Activated CD8-positive, alpha-beta memory T cell treated with anti-CD3 and anti-CD28 coated beads, Interleukin-2, amount 10 ng/mL, durations not matched to agents 7 days and 5 days (primary cell): ENCODE results near the gene ARSB. TPM values are rescaled to one million over a fixed set of nuclear protein-coding genes. Genes with fewer than 3 reads are reported as not detected.
"Not testable (repeated sequence)": the region's sequence is repeated elsewhere in the genome, so short reads cannot be mapped to it uniquely, and the experiment has no call there.

Experiments used
- ATAC-seq: fragments of 150-1000 bp; cut with Tn5 transposase; one replicate; pipeline ENCODE4 v1.10.0; 2021; ENCODE audit warnings: moderate library complexity
- CTCF ChIA-PET: fragments of 350-600 bp; sonication (Branson Sonifier 250); formaldehyde crosslinking; loops from one replicate; lab custom pipeline; 2021; ENCODE audit warnings: antibody characterized with exemption; lab: Charles Lee
- DNase-seq: peaks from one replicate; pipeline ENCODE4 v3.0.0-alpha.2; 2020
- H3K27ac Mint-ChIP-seq: one replicate; pipeline ENCODE4 v1.8.0; 2021; ENCODE audit warnings: mild to moderate bottlenecking, mixed read lengths
- H3K27me3 Mint-ChIP-seq: one replicate; pipeline ENCODE4 v1.8.0; 2021; ENCODE audit warnings: mixed read lengths
- H3K36me3 Mint-ChIP-seq: one replicate; pipeline ENCODE4 v1.8.0; 2021; ENCODE audit warnings: mild to moderate bottlenecking, mixed read lengths
- H3K4me1 Mint-ChIP-seq: one replicate; pipeline ENCODE4 v1.8.0; 2021; ENCODE audit warnings: mixed read lengths
- H3K4me3 Mint-ChIP-seq: one replicate; pipeline ENCODE4 v1.8.0; 2021; ENCODE audit warnings: mild to moderate bottlenecking, moderate library complexity, mixed read lengths
- H3K9me3 Mint-ChIP-seq: one replicate; pipeline ENCODE4 v1.8.0; 2022; ENCODE audit warnings: low read depth, mixed read lengths
- total RNA-seq, 2 experiments: library from RNA; stranded (reverse); gene quantifications; one replicate each; pipeline ENCODE4 v1.2.3, GENCODE V29; 2021

Gene ARSB
- total RNA-seq, 2 experiments from 2014 or later, result 12.3 to 13.0 TPM

DNA sequence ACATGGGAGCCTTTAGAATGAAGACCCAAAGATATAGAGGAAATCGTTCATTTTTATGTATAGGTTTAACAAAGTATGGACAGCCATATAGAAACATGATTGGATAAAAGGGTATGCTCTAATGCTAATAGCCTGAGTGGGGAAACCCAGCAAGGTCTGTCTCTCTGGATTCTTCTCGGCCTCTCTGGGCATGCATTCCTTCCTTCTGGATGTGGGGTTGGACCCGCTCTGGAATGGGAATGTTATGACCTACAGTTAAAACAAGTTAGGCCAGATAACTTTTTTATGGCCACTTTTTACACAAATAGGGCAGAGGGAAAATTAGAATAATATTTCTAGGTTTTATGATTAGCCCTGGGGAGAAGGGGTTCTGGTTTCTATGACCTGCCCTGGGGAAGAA is 103.2 kb downstream of the ARSB start:
- Mint-ChIP-seq H3K27me3 (peaks cover 3% of the 10 kb centered on the region), H3K4me1 (no peaks in the 10 kb centered on the region), H3K27ac (no peak overlapping the region), H3K9me3 (no peaks in the 10 kb centered on the region), H3K36me3 (peaks cover 3% of the 10 kb centered on the region), H3K4me3 (no peak overlapping the region)
- ATAC-seq, result no peak
- no peak for DNase-seq
- CTCF ChIA-PET, result interaction anchor here (0.7 to 1.4 kb wide), 2 partner anchors 218 to 252 kb away, joined by 3 read pairs; no protein-coding TSS in a partner anchor

DNA sequence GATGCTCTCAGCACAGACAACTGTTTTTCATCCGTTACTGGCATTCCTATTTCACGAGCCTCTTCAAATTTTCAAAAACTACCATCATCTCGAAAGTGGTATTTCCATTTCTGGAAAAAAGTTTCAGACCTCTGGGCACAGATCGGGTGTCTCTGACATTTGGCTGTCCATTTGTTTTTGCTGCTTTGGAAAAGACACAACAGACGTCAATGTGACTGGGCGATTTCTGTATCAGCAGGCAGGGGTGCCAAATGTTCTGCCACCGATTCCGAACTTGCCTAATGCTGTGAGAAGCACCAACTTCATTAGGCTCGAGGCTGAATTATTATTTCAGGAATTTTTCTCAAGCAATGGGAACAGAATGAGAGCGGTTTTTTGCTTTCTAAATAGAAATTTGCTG is 105.6 kb downstream of the ARSB start:
- no peak overlapping the region for H3K27ac Mint-ChIP-seq
- no peaks in the 10 kb centered on the region for H3K9me3 Mint-ChIP-seq
- H3K4me1 Mint-ChIP-seq, result no peaks in the 10 kb centered on the region
- CTCF ChIA-PET, result no interaction called here
- peaks cover 2% of the 10 kb centered on the region for H3K36me3 Mint-ChIP-seq
- DNase-seq (no peak), ATAC-seq (no peak)
- no peaks in the 10 kb centered on the region for H3K27me3 Mint-ChIP-seq
- no peak overlapping the region for H3K4me3 Mint-ChIP-seq

DNA sequence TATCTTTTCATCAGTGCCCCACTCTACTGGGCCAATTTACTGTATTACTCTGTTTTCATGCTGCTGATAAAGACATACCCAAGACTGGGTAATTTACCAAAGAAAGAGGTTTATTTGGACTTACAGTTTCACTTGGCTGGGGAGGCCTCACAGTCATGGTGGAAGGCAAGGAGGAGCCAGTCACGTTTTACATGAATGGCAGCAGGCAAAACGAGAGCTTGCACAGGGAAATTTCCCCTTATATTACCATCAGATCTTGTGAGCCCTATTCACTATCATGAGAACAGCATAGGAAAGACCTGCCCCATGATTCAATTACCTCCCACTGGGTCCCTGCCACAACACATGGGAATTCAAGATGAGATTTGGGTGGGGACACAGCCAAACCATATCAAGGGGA is 119.0 kb downstream of the ARSB start:
- not testable (repeated sequence) for H3K27ac Mint-ChIP-seq

DNA sequence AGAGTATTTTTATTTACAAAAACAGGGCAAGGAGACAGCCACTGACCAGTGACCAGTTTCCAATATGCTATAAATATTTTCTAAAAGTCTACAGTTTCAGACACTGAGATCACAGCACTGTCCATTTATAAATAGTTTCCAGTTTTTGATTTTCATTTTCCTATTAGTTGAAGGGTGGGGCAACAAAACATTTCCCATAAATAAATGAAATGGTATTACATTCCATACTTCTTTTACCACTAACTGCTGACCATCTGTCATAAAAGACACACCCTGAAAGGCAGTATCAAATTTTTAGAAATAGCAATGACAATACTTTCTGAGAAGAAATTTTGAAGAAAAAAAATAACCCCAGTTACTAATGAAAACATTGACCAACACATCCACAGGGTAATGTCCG is 126.7 kb downstream of the ARSB start:
- no peaks in the 10 kb centered on the region for H3K27me3 Mint-ChIP-seq
- H3K9me3 Mint-ChIP-seq, result peaks cover 14% of the 10 kb centered on the region
- DNase-seq, result no peak
- no peaks in the 10 kb centered on the region for H3K4me1 Mint-ChIP-seq
- no peak overlapping the region for H3K4me3 Mint-ChIP-seq
- no peak overlapping the region for H3K27ac Mint-ChIP-seq
- ATAC-seq, result no peak
- CTCF ChIA-PET, result no interaction called here
- peaks cover 27% of the 10 kb centered on the region for H3K36me3 Mint-ChIP-seq

More for the DNA sequence above, 119.0 kb downstream of the ARSB start:
- H3K36me3 Mint-ChIP-seq, result peaks cover 22% of the 10 kb centered on the region
- H3K4me3 Mint-ChIP-seq, H3K27me3 Mint-ChIP-seq, H3K9me3 Mint-ChIP-seq, ATAC-seq, H3K4me1 Mint-ChIP-seq, CTCF ChIA-PET, DNase-seq: not testable (repeated sequence)

DNA sequence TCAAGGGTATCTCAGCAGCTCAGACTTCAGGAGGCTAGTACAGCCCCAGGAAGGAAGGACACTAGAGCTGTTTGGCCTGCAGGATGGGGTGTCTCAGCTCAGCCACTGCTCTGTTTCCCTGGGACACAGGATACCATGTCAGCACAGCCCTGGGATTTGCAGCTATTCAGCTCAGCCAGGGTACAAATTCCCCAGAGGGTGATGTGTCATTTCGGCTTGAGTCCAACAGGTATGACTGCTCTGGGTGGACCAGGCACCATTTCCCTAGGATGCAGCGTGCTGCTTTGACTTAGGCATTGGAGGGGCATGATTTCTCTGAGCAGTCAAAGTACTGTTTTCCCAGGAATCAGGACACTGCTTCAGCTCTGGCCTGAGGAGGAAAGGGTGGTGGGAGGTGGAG is 130.1 kb downstream of the ARSB start:
- Mint-ChIP-seq H3K27ac (no peak overlapping the region), H3K4me3 (no peak overlapping the region)
- no peak for ATAC-seq

DNA sequence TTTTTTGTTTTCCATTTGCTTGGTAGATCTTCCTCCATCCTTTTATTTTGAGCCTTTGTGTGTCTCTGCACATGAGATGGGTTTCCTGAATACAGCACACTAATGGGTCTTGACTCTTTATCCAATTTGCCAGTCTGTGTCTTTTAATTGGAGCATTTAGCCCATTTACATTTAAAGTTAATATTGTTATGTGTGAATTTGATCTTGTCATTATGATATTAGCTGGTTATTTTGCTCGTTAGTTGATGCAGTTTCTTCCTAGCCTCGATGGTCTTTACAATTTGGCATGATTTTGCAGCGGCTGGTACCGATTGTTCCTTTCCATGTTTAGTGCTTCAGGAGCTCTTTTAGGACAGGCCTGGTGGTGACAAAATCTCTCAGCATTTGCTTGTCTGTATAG is 133.2 kb downstream of the ARSB start:
- H3K4me3 Mint-ChIP-seq, DNase-seq, H3K27ac Mint-ChIP-seq, CTCF ChIA-PET, H3K4me1 Mint-ChIP-seq, H3K27me3 Mint-ChIP-seq, ATAC-seq: not testable (repeated sequence)
- peaks cover 17% of the 10 kb centered on the region for H3K36me3 Mint-ChIP-seq
- H3K9me3 Mint-ChIP-seq, result peaks cover 11% of the 10 kb centered on the region

More for the DNA sequence above, 130.1 kb downstream of the ARSB start:
- CTCF ChIA-PET, result no interaction called here
- no peaks in the 10 kb centered on the region for H3K27me3 Mint-ChIP-seq
- no peaks in the 10 kb centered on the region for H3K4me1 Mint-ChIP-seq
- DNase-seq, result no peak
- H3K36me3 Mint-ChIP-seq, result peaks cover 24% of the 10 kb centered on the region
- H3K9me3 Mint-ChIP-seq, result peaks cover 14% of the 10 kb centered on the region

DNA sequence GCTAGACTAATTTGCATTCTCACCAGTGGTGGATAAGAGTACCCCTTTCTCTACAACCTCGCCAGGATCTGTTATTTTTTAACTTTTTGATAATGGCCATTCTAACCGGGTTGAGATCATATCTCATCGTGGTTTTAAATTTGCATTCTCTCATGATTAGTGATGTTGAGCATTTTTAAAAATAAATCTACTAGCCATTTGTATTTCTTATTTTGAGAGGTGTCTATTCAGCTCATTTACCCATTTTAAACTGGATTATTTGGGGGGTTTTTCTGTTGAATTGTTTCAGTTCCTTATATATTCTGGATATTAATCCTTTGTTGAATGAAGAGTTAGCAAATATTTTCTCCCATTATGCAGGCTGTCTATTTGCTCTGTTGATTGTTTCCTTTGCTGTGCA is 139.6 kb downstream of the ARSB start:
- H3K27ac Mint-ChIP-seq, result no peak overlapping the region

DNA sequence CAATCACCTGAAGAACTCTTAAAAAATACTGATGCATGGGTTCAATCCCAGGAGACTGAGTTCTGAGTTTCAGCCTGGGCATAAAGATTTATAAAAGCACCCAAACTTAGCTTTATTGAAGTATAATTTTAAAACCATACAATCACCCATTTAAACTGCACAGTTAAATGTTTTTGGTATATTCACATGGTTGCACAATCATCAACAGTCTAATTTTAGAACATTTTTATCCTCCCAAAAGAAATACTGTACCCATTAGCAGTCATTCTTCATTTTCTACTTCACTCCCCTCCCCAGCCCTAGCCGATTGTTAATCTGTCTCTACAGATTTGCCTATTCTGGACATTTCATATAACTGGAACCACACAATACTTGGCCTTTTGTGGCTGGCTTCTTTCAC is 141.7 kb downstream of the ARSB start:
- no peak for DNase-seq
- Mint-ChIP-seq H3K4me1 (no peaks in the 10 kb centered on the region), H3K9me3 (no peaks in the 10 kb centered on the region), H3K27ac (no peak overlapping the region), H3K36me3 (peaks cover 1% of the 10 kb centered on the region), H3K4me3 (no peak overlapping the region), H3K27me3 (no peaks in the 10 kb centered on the region)
- CTCF ChIA-PET, result no interaction called here
- no peak for ATAC-seq

More for the DNA sequence above, 139.6 kb downstream of the ARSB start:
- Mint-ChIP-seq H3K9me3 (no peaks in the 10 kb centered on the region), H3K4me3 (no peak overlapping the region), H3K4me1 (no peaks in the 10 kb centered on the region), H3K36me3 (peaks cover 1% of the 10 kb centered on the region), H3K27me3 (no peaks in the 10 kb centered on the region)
- CTCF ChIA-PET, result no interaction called here
- DNase-seq (no peak), ATAC-seq (no peak)

DNA sequence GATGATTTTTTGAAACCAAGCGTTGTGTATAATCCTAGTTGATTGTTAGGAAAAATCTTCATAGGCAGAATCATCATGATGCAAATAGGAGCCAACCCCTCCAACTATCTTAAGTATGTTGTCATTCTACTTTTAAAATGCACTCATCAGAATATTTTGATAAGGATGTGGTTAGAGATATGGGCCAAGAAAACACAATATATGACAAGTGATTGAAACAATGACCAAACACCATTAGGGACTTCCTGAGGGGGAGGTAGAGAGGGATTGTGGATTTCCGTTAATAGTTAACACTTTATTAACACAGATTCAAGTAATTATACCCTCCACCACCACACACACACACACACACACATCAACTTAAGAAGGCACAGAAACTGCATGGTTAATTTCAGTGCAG is 143.3 kb downstream of the ARSB start:
- ATAC-seq (no peak), DNase-seq (no peak)
- Mint-ChIP-seq H3K27ac (no peak overlapping the region), H3K27me3 (no peaks in the 10 kb centered on the region), H3K4me1 (no peaks in the 10 kb centered on the region), H3K4me3 (no peak overlapping the region), H3K36me3 (peaks cover 5% of the 10 kb centered on the region), H3K9me3 (no peaks in the 10 kb centered on the region)
- CTCF ChIA-PET, result no interaction called here

DNA sequence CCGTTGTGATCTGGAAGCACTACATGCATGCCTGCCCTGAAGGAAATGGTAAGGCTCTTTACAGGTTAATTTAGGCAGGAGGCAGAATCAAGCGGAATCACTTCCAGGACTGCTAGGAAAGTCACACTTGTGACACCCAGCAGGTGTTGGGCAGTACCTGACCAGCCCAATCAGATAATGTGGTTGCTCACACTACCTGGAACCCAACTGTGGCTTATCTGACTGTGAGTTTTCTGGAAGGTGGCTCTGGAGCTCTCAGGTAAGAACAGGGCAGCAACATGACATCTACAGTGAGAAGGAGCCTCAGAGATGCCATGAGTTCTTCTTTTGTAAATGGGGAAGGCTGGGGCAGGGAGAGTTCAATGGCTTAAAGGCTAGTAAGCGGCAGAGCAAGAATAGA is 146.4 kb downstream of the ARSB start:
- Mint-ChIP-seq H3K36me3 (peaks cover 4% of the 10 kb centered on the region), H3K4me1 (no peaks in the 10 kb centered on the region), H3K27ac (no peak overlapping the region), H3K27me3 (no peaks in the 10 kb centered on the region), H3K9me3 (no peaks in the 10 kb centered on the region), H3K4me3 (no peak overlapping the region)
- DNase-seq (no peak), ATAC-seq (no peak)
- CTCF ChIA-PET, result no interaction called here

DNA sequence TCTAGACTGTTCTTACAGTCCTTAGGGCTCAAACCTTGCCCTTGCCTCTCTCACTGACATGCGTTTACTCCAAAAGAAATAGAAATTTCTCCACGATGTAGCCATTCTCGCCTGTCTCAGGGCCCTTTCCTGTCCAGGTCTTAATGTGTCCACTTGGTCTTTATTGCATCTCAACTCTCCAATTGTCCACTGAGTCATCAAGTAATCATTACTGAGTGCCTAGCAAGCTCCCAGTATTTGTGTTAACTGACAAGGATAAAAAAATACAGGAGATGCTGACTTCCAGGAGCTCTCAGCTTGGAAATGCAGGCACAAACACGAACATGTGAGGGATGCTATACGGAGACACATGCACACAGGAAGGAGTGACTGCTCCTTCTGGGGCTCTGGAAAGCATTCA is 147.3 kb downstream of the ARSB start:
- no peak for DNase-seq
- H3K4me1 Mint-ChIP-seq, result no peaks in the 10 kb centered on the region
- CTCF ChIA-PET, result no interaction called here
- H3K9me3 Mint-ChIP-seq, result no peaks in the 10 kb centered on the region
- peaks cover 4% of the 10 kb centered on the region for H3K36me3 Mint-ChIP-seq
- H3K4me3 Mint-ChIP-seq, result no peak overlapping the region
- no peaks in the 10 kb centered on the region for H3K27me3 Mint-ChIP-seq
- no peak overlapping the region for H3K27ac Mint-ChIP-seq
- ATAC-seq, result no peak

DNA sequence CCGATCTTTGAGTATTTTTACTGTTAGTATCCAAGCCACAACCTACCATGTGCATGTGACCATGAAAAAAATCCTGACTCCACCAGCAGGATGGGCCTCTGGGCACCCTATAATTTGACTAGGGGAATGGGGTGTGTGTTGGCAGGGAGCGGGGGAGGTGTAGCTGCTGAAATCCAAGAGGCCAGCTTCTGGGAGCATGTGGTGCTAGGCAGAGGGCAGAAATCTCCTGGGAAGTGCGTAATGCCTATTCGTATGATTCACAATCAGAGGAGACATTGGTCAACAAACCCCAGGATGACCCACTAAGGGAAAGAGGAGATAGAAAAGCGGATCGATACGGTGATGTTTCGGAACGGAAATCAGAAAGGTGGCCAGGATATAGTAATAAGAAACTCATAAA is 149.9 kb downstream of the ARSB start:
- CTCF ChIA-PET, result no interaction called here
- DNase-seq (no peak), ATAC-seq (no peak)
- Mint-ChIP-seq H3K36me3 (peaks cover 4% of the 10 kb centered on the region), H3K4me1 (no peaks in the 10 kb centered on the region), H3K27ac (no peak overlapping the region), H3K9me3 (no peaks in the 10 kb centered on the region), H3K4me3 (no peak overlapping the region), H3K27me3 (no peaks in the 10 kb centered on the region)

DNA sequence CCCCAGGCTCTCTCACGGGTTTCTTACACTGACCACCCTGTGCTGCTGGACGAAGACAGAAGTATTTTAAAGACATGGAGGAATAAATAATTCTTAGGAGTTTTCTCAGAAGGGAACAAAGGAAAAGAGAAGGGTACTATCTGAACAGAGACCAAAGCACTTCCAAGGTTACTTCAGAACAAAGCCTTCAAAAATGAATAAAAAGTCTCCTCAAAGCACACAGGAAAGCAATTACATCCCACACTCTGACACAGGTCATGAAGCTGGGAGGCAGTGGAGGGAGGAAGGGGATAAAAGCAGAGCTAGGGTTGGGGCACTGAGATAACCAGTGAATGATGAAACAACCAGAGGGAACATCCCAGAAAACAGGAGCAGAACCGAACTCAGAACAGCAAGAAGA is 151.8 kb downstream of the ARSB start:
- CTCF ChIA-PET, result no interaction called here
- Mint-ChIP-seq H3K9me3 (no peaks in the 10 kb centered on the region), H3K4me1 (no peaks in the 10 kb centered on the region), H3K4me3 (no peak overlapping the region), H3K27ac (no peak overlapping the region), H3K27me3 (no peaks in the 10 kb centered on the region), H3K36me3 (peaks cover 3% of the 10 kb centered on the region)
- no peak for ATAC-seq
- no peak for DNase-seq

DNA sequence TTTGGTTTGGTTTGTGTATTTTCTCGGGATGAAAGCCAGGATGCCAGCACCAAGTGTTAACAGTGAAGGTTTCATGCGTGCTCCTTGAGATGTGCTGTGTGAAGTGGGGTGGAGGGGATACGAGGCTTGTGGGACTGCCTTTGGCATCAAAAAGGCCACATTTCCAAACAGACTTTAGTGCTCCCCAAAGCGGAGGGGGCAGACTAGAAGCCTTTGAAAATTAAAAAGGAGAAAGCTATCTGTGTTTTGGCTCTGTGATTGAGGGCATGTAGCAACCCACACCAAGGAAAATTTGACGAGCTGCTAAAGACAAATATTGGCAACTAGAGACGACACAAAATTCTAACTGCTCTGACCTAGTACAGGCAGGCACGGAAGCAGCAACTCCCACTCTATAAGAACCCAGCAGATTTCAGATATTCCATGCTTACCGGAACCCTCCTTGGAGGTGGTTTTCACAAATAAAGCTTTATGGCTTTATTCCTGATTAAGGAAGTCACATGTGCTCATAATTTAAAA is 154.5 kb downstream of the ARSB start:
- H3K36me3 Mint-ChIP-seq, result peaks cover 2% of the 10 kb centered on the region
- CTCF ChIA-PET, result no interaction called here
- H3K4me1 Mint-ChIP-seq, result no peaks in the 10 kb centered on the region
- no peaks in the 10 kb centered on the region for H3K9me3 Mint-ChIP-seq
- H3K27me3 Mint-ChIP-seq, result no peaks in the 10 kb centered on the region
- H3K4me3 Mint-ChIP-seq, result no peak overlapping the region
- H3K27ac Mint-ChIP-seq, result no peak overlapping the region
- no peak for DNase-seq
- ATAC-seq, result no peak
